HG02870 (cell line): ENCODE data around the gene CREG2.

Experiments used
- ATAC-seq: cut with Tn5 transposase; IDR thresholded peaks from one replicate; pipeline ENCODE4 v1.9.1; 2021; ENCODE audit warnings: mild to moderate bottlenecking, moderate library complexity; ENCODE audit not compliant: unreplicated experiment

The CREG2 gene

GRCh38 chr2:101410114-101410513 lies 22.8 kb upstream of the CREG2 start:
- no peak for ATAC-seq

GRCh38 chr2:101409699-101410098 lies 22.4 kb upstream of the CREG2 start:
- ATAC-seq: no peak

GRCh38 chr2:101408925-101409324 lies 21.6 kb upstream of the CREG2 start:
- no peak for ATAC-seq

- no peak for ATAC-seq
These were observed 18.1 kb upstream of the CREG2 start for GRCh38 chr2:101405351-101405899.

GRCh38 chr2:101403745-101404144 lies 16.4 kb upstream of the CREG2 start:
- no peak for ATAC-seq

GRCh38 chr2:101402630-101403029 lies 15.3 kb upstream of the CREG2 start:
- no peak for ATAC-seq

- no peak for ATAC-seq
These were observed 14.6 kb upstream of the CREG2 start for GRCh38 chr2:101401906-101402305.

GRCh38 chr2:101401326-101401665 lies 14.0 kb upstream of the CREG2 start:
- no peak for ATAC-seq

- no peak for ATAC-seq
These were observed 13.4 kb upstream of the CREG2 start for GRCh38 chr2:101400506-101401325.

GRCh38 chr2:101400048-101400447 lies 12.7 kb upstream of the CREG2 start:
- no peak for ATAC-seq

GRCh38 chr2:101399021-101399799 lies 11.9 kb upstream of the CREG2 start:
- ATAC-seq: no peak

GRCh38 chr2:101398116-101398821 lies 11.0 kb upstream of the CREG2 start:
- no peak for ATAC-seq

- peak; percentile 35 for ATAC-seq
These were observed 9.0 kb upstream of the CREG2 start for GRCh38 chr2:101396316-101396717.

GRCh38 chr2:101395545-101396315 lies 8.4 kb upstream of the CREG2 start:
- peak; percentile 49 for ATAC-seq

GRCh38 chr2:101388232-101388631 lies 929 bp upstream of the CREG2 start:
- ATAC-seq: no peak

GRCh38 chr2:101386599-101387150 lies 628 bp downstream of the CREG2 start:
- no peak for ATAC-seq

- no peak for ATAC-seq
These were observed 4.2 kb downstream of the CREG2 start for GRCh38 chr2:101383016-101383541.

GRCh38 chr2:101382442-101382841 lies 4.9 kb downstream of the CREG2 start:
- ATAC-seq: no peak

- no peak for ATAC-seq
These were observed 6.9 kb downstream of the CREG2 start for GRCh38 chr2:101380376-101380775.

- no peak for ATAC-seq
These were observed 8.2 kb downstream of the CREG2 start for GRCh38 chr2:101379091-101379490.
